ENCODE data around the gene SAMD13.

DNA sequence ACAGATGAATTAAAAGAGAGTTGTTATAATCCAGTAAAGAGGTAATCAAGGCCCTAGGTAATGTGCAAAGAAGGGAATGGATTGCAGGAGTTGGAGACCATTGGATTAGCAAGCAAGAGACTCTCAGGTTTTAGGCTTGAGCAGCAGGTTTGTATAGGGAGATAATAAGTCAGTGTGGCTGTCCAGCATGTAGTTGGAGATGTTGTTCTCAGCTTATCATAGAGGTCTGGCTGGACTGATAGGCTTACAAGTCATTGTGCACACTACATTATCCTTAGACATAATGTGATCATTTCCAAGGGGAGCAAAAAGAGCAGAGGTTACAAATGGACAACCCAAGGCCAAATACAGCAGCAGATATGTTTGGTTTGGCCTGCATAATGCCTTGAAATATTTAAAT is 45.9 kb upstream of the SAMD13 start:
- no peak for TF ChIP-seq POLR2AphosphoS5 (IDR thresholded peaks at IDR 0.05)
- no peak for TF ChIP-seq POLR2A (IDR thresholded peaks at IDR 0.05)

Measured in gastroesophageal sphincter (tissue), 2 donors.